ENCODE data around the gene STRIT1. TPM values are rescaled to one million over a fixed set of nuclear protein-coding genes. Genes with fewer than 3 reads are reported as not detected.

STRIT1 gene
- total RNA-seq, 1 donor from 2014 or later = not detected

GRCh38 chr3:155252021-155252420, 41.5 kb downstream of the STRIT1 start:
- H3K36me3 Mint-ChIP-seq = no peaks in the 10 kb centered on the region
- no peaks in the 10 kb centered on the region for H3K9me3 Mint-ChIP-seq
- TF ChIP-seq CTCF (conservative IDR thresholded peaks at IDR 0.05) = no peak
- no peak overlapping the region for H3K27ac Mint-ChIP-seq
- no peak overlapping the region for H3K4me3 Mint-ChIP-seq
- H3K27me3 Mint-ChIP-seq = no peaks in the 10 kb centered on the region
- H3K4me1 Mint-ChIP-seq (ENCODE audit: unreplicated experiment) = no peaks in the 10 kb centered on the region
- DNase-seq (ENCODE audit: extremely low spot score, unreplicated experiment) = no peak

- Mint-ChIP-seq H3K4me1 (ENCODE audit: unreplicated experiment) (no peaks in the 10 kb centered on the region), H3K27me3 (no peaks in the 10 kb centered on the region), H3K27ac (no peak overlapping the region), H3K9me3 (no peaks in the 10 kb centered on the region), H3K4me3 (no peak overlapping the region), H3K36me3 (no peaks in the 10 kb centered on the region)
- TF ChIP-seq CTCF (conservative IDR thresholded peaks at IDR 0.05) = no peak
- no peak for DNase-seq (ENCODE audit: extremely low spot score, unreplicated experiment)
Measured at GRCh38 chr3:155248531-155249187, 44.8 kb downstream of the STRIT1 start.

GRCh38 chr3:155244699-155245098, 48.8 kb downstream of the STRIT1 start:
- TF ChIP-seq CTCF (conservative IDR thresholded peaks at IDR 0.05) = no peak
- Mint-ChIP-seq H3K4me3 (no peak overlapping the region), H3K27me3 (no peaks in the 10 kb centered on the region), H3K36me3 (no peaks in the 10 kb centered on the region), H3K4me1 (ENCODE audit: unreplicated experiment) (peaks cover 12% of the 10 kb centered on the region), H3K9me3 (no peaks in the 10 kb centered on the region), H3K27ac (no peak overlapping the region)
- no peak for DNase-seq (ENCODE audit: extremely low spot score, unreplicated experiment)

DNA sequence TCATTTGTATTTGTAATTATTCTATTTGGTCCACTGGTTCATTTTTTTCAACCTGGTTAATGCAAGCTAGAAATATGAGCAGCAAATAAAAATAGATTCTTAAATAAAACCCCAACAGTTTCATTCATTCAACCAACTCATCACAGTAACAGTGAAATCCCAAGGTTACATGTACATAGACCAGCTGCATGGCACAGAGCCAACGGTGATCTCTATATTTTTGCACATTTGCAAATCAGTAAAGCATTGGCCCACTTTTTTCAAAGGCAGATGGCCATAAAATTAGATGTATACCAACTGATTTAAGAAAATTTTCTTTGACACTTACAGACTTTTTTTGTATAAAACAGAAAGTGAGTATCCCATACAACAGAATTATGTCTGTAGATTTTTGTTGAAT, 49.3 kb downstream of the STRIT1 start:
- DNase-seq (ENCODE audit: extremely low spot score, unreplicated experiment) = no peak
- Mint-ChIP-seq H3K36me3 (no peaks in the 10 kb centered on the region), H3K4me1 (ENCODE audit: unreplicated experiment) (peaks cover 12% of the 10 kb centered on the region), H3K9me3 (no peaks in the 10 kb centered on the region), H3K27me3 (no peaks in the 10 kb centered on the region), H3K4me3 (no peak overlapping the region), H3K27ac (no peak overlapping the region)
- TF ChIP-seq CTCF (conservative IDR thresholded peaks at IDR 0.05) = no peak

GRCh38 chr3:155243512-155243921, 50.0 kb downstream of the STRIT1 start:
- H3K4me3 Mint-ChIP-seq = no peak overlapping the region
- no peak for TF ChIP-seq CTCF (conservative IDR thresholded peaks at IDR 0.05)
- H3K9me3 Mint-ChIP-seq = no peaks in the 10 kb centered on the region
- H3K4me1 Mint-ChIP-seq (ENCODE audit: unreplicated experiment) = peaks cover 12% of the 10 kb centered on the region
- no peaks in the 10 kb centered on the region for H3K36me3 Mint-ChIP-seq
- H3K27ac Mint-ChIP-seq = no peak overlapping the region
- no peaks in the 10 kb centered on the region for H3K27me3 Mint-ChIP-seq
- no peak for DNase-seq (ENCODE audit: extremely low spot score, unreplicated experiment)

Measured in type B pancreatic cell (in vitro differentiated cells).